HEK293 (cell line): ENCODE data around the gene SLC25A22.

Source experiments
- CTCF ChIA-PET: fragments of 350-600 bp; formaldehyde crosslinking; extraction: SDS; loops from one replicate; lab custom pipeline; 2021; ENCODE audit warnings: antibody characterized with exemption; lab: Yijun Ruan, JAX
- POLR2A ChIA-PET: fragments of 300-600 bp; formaldehyde crosslinking; extraction: SDS; loops from one replicate; lab custom pipeline; 2020; ENCODE audit warnings: antibody characterized with exemption, inconsistent platforms; lab: Yijun Ruan, JAX
- H3K27ac ChIP-seq: fragments of 200-500 bp; sonication (Bioruptor generic); 2 replicates; pipeline ENCODE4 v1.5.1; 2014; ENCODE audit warnings: low read depth, low read length, control low read depth, inconsistent platforms; ENCODE audit errors: extremely low read depth
- H3K36me3 ChIP-seq, 2 experiments: fragments of 200-500 bp in 1 of 2; sonication (Bioruptor generic) in 1 of 2; 1 replicate in 1 of 2; 2 replicates in 1 of 2; pipeline ENCODE4 v1.5.1; 2014 to 2017; ENCODE audit warnings: inconsistent platforms in 2 of 2, low read length in 2 of 2; ENCODE audit not compliant: control insufficient read depth in 2 of 2, insufficient read depth in 1 of 2
- H3K4me1 ChIP-seq: fragments of 200-500 bp; sonication (Bioruptor generic); 2 replicates; pipeline ENCODE4 v1.5.1; 2014; ENCODE audit warnings: mild to moderate bottlenecking, low read length, inconsistent platforms; ENCODE audit not compliant: control insufficient read depth, insufficient read depth
- H3K4me3 ChIP-seq: 2 replicates; pipeline ENCODE4 v1.5.1; 2011; ENCODE audit warnings: low read depth, mild to moderate bottlenecking, control low read depth, low read length, moderate library complexity
- H3K9me3 ChIP-seq: fragments of 200-500 bp; sonication (Bioruptor generic); 2 replicates; pipeline ENCODE4 v1.5.1; 2014; ENCODE audit warnings: low read depth, low read length, inconsistent platforms; ENCODE audit not compliant: control insufficient read depth, insufficient read depth
- BCL11B ChIP-seq: fragments of 450-650 bp; formaldehyde crosslinking; IDR thresholded peaks from 2 replicates; pipeline ENCODE4 v1.5.1; 2016; ENCODE audit warnings: low read depth, missing biosample characterization, missing genetic modification characterization
- GLIS1 ChIP-seq: fragments of 450-650 bp; formaldehyde crosslinking; IDR thresholded peaks from 2 replicates; pipeline ENCODE4 v1.5.1; 2016; ENCODE audit warnings: missing biosample characterization, missing genetic modification characterization
- GLIS2 ChIP-seq: fragments of 450-650 bp; formaldehyde crosslinking; IDR thresholded peaks from 2 replicates; pipeline ENCODE4 v1.5.1; 2016; ENCODE audit warnings: missing biosample characterization, missing genetic modification characterization
- INSM2 ChIP-seq: fragments of 450-650 bp; formaldehyde crosslinking; IDR thresholded peaks from 2 replicates; pipeline ENCODE4 v1.5.1; 2016; ENCODE audit warnings: missing biosample characterization, missing genetic modification characterization
- MZF1 ChIP-seq: fragments of 450-650 bp; formaldehyde crosslinking; IDR thresholded peaks from 2 replicates; pipeline ENCODE4 v1.5.1; 2017; ENCODE audit warnings: missing biosample characterization, missing genetic modification characterization, borderline replicate concordance
- PATZ1 ChIP-seq: fragments of 450-650 bp; formaldehyde crosslinking; IDR thresholded peaks from 2 replicates; pipeline ENCODE4 v1.5.1; 2016; ENCODE audit warnings: missing biosample characterization, missing genetic modification characterization
- WT1 ChIP-seq: fragments of 450-650 bp; formaldehyde crosslinking; IDR thresholded peaks from 2 replicates; pipeline ENCODE4 v1.5.1; 2016; ENCODE audit warnings: missing biosample characterization, missing genetic modification characterization
- ZBTB17 ChIP-seq: fragments of 450-650 bp; formaldehyde crosslinking; IDR thresholded peaks from 2 replicates; pipeline ENCODE4 v1.5.1; 2016; ENCODE audit warnings: missing biosample characterization, missing genetic modification characterization
- ZBTB48 ChIP-seq: fragments of 450-650 bp; formaldehyde crosslinking; IDR thresholded peaks from 2 replicates; pipeline ENCODE4 v1.5.1; 2016; ENCODE audit warnings: missing biosample characterization, missing genetic modification characterization
- ZEB2 ChIP-seq: fragments of 450-650 bp; formaldehyde crosslinking; IDR thresholded peaks from 2 replicates; pipeline ENCODE4 v1.5.1; 2016; ENCODE audit warnings: missing biosample characterization, missing genetic modification characterization
- ZFHX2 ChIP-seq: fragments of 450-650 bp; formaldehyde crosslinking; conservative IDR thresholded peaks from 2 replicates; pipeline ENCODE4 v1.5.1; 2016; ENCODE audit warnings: missing biosample characterization, missing genetic modification characterization
- ZIC2 ChIP-seq: fragments of 450-650 bp; formaldehyde crosslinking; IDR thresholded peaks from 2 replicates; pipeline ENCODE4 v1.5.1; 2016; ENCODE audit warnings: missing biosample characterization, missing genetic modification characterization
- ZNF121 ChIP-seq: fragments of 450-650 bp; formaldehyde crosslinking; IDR thresholded peaks from 2 replicates; pipeline ENCODE4 v1.5.1; 2016; ENCODE audit warnings: missing biosample characterization, missing genetic modification characterization
- ZNF148 ChIP-seq: fragments of 450-650 bp; formaldehyde crosslinking; IDR thresholded peaks from 2 replicates; pipeline ENCODE4 v1.5.0; 2017; ENCODE audit warnings: missing biosample characterization, missing genetic modification characterization, borderline replicate concordance
- ZNF18 ChIP-seq: fragments of 450-650 bp; formaldehyde crosslinking; IDR thresholded peaks from 2 replicates; pipeline ENCODE4 v1.5.1; 2016; ENCODE audit warnings: missing biosample characterization, missing genetic modification characterization
- ZNF311 ChIP-seq: fragments of 450-650 bp; formaldehyde crosslinking; IDR thresholded peaks from 2 replicates; pipeline ENCODE4 v1.5.1; 2017; ENCODE audit warnings: missing biosample characterization, missing genetic modification characterization, borderline replicate concordance
- ZNF335 ChIP-seq: fragments of 450-650 bp; formaldehyde crosslinking; conservative IDR thresholded peaks from 2 replicates; pipeline ENCODE4 v1.5.1; 2016; ENCODE audit warnings: missing biosample characterization, missing genetic modification characterization
- ZNF354C ChIP-seq: fragments of 450-650 bp; formaldehyde crosslinking; IDR thresholded peaks from 2 replicates; pipeline ENCODE4 v1.5.1; 2016; ENCODE audit warnings: missing biosample characterization, missing genetic modification characterization, low read depth, borderline replicate concordance
- ZNF398 ChIP-seq: fragments of 450-650 bp; formaldehyde crosslinking; IDR thresholded peaks from 2 replicates; pipeline ENCODE4 v1.5.1; 2017; ENCODE audit warnings: missing biosample characterization, missing genetic modification characterization
- ZNF433 ChIP-seq: fragments of 450-650 bp; formaldehyde crosslinking; IDR thresholded peaks from 2 replicates; pipeline ENCODE4 v1.5.1; 2016; ENCODE audit warnings: missing biosample characterization, missing genetic modification characterization, low read depth
- ZNF521 ChIP-seq: fragments of 450-650 bp; formaldehyde crosslinking; IDR thresholded peaks from 2 replicates; pipeline ENCODE4 v1.5.1; 2017; ENCODE audit warnings: missing biosample characterization, mild to moderate bottlenecking, missing genetic modification characterization
- ZNF677 ChIP-seq: fragments of 450-650 bp; IDR thresholded peaks from 2 replicates; pipeline ENCODE4 v1.5.0; 2018; ENCODE audit warnings: missing biosample characterization, mild to moderate bottlenecking, missing genetic modification characterization, moderate library complexity
- ZNF701 ChIP-seq: fragments of 450-650 bp; formaldehyde crosslinking; IDR thresholded peaks from 2 replicates; pipeline ENCODE4 v1.5.1; 2016; ENCODE audit warnings: missing biosample characterization, missing genetic modification characterization
- ZNF707 ChIP-seq: fragments of 450-650 bp; formaldehyde crosslinking; IDR thresholded peaks from 2 replicates; pipeline ENCODE4 v1.5.1; 2016; ENCODE audit warnings: missing biosample characterization, missing genetic modification characterization
- ZNF768 ChIP-seq: fragments of 450-650 bp; formaldehyde crosslinking; IDR thresholded peaks from 2 replicates; pipeline ENCODE4 v1.5.1; 2018; ENCODE audit warnings: missing biosample characterization, mild to moderate bottlenecking, missing genetic modification characterization

SLC25A22 gene

GRCh38 chr11:746289-747157, 51.6 kb downstream of the SLC25A22 start:
- TF ChIP-seq ZBTB17 (tag by site-specific recombination), result peak; percentile 58; the same call in 1 of the 2 replicates
- TF ChIP-seq ZNF18, result no peak
- peak; percentile 51 for TF ChIP-seq ZFHX2 (tag by site-specific recombination)
- TF ChIP-seq ZNF433 (tag by site-specific recombination), result no peak
- TF ChIP-seq ZBTB48, result no peak; the same call in 1 of the 2 replicates
- TF ChIP-seq GLIS1 (tag by site-specific recombination), result peak; percentile 38; the same call in 1 of the 2 replicates
- TF ChIP-seq ZNF121 (tag by site-specific recombination), result no peak
- no peak for TF ChIP-seq WT1 (tag by site-specific recombination)
- TF ChIP-seq GLIS2 (tag by site-specific recombination), result peak; percentile 75
- TF ChIP-seq ZNF768 (tag by site-specific recombination), result no peak
- no peak for TF ChIP-seq ZNF677 (tag by site-specific recombination)
- TF ChIP-seq ZNF707 (tag by site-specific recombination), result no peak
- TF ChIP-seq BCL11B, result no peak
- peak; percentile 64 for TF ChIP-seq ZNF398 (tag by site-specific recombination)
- no peak for TF ChIP-seq ZNF521 (tag by site-specific recombination)
- no peak for TF ChIP-seq ZNF701 (tag by site-specific recombination)
- peak; percentile 79 for TF ChIP-seq ZNF335 (tag by site-specific recombination)
- no peak for TF ChIP-seq ZNF354C
- TF ChIP-seq MZF1 (tag by site-specific recombination), result no peak
- TF ChIP-seq PATZ1 (tag by site-specific recombination), result peak; percentile 80
- no peak for TF ChIP-seq ZNF148 (tag by site-specific recombination)
- TF ChIP-seq INSM2 (tag by site-specific recombination), result no peak
- peak; percentile 96 for TF ChIP-seq ZIC2
- TF ChIP-seq ZNF311 (tag by site-specific recombination), result no peak
- TF ChIP-seq ZEB2 (tag by site-specific recombination), result 0 out of 2 replicates have a peak, but pooled peaks have one; percentile 3
- CTCF ChIA-PET, result interaction anchor here (0.7 to 1.4 kb wide), 5 partner anchors 20 to 101 kb away, joined by 3 to 5 read pairs (median 3); no protein-coding TSS in a partner anchor
- no peaks in the 10 kb centered on the region for H3K4me1 ChIP-seq
- peak overlapping the region; percentile 97 for H3K4me3 ChIP-seq
- peak overlapping the region; percentile 43; the same call in 1 of the 2 replicates for H3K27ac ChIP-seq
- POLR2A ChIA-PET, result interaction anchor here (0.7 to 1.9 kb wide), 12 partner anchors 11 to 539 kb away, joined by 3 to 12 read pairs (median 4); partner anchors contain the start of genes BET1L, CEND1, HRAS and PHRF1
- H3K36me3 ChIP-seq, result peaks cover 0 to 8% of the 10 kb centered on the region in 2 experiments; a peak in 2 of 3 replicates
- H3K9me3 ChIP-seq, result no peaks in the 10 kb centered on the region
